Fibroblast of skin of left quadriceps (primary cell): Measurements from ENCODE around the gene CMBL.
A peak's percentile ranks its signal among the peaks of the same experiment; 100 is the strongest.
"Not testable (repeated sequence)": the region's sequence is repeated elsewhere in the genome, so short reads cannot be mapped to it uniquely, and the experiment has no call there.

Experiments
- DNase-seq, 2 experiments: peaks; one replicate each; pipeline ENCODE4 v3.0.0-alpha.2; 2013; ENCODE audit warnings: low read depth in 2 of 2

Gene CMBL

GRCh38 chr5:10285362-10285761 lies 22.3 kb downstream of the CMBL start:
- DNase-seq = peak in 1 of 2 experiments; percentile 13

GRCh38 chr5:10283927-10284635 lies 23.6 kb downstream of the CMBL start:
- DNase-seq = peak; percentile 40 to 49

GRCh38 chr5:10279925-10280720 lies 27.6 kb downstream of the CMBL start:
- DNase-seq = no peak

GRCh38 chr5:10279328-10279727 lies 28.4 kb downstream of the CMBL start:
- DNase-seq = no peak

- no peak for DNase-seq
Measured at GRCh38 chr5:10278658-10279279, 28.9 kb downstream of the CMBL start.

- DNase-seq = no peak
Measured at GRCh38 chr5:10277773-10278630, 29.7 kb downstream of the CMBL start.

- DNase-seq = no peak
Measured at GRCh38 chr5:10276691-10277090, 31.0 kb downstream of the CMBL start.

GRCh38 chr5:10275991-10276390 lies 31.7 kb downstream of the CMBL start:
- no peak for DNase-seq

- no peak for DNase-seq
Measured at GRCh38 chr5:10275460-10275859, 32.2 kb downstream of the CMBL start.

- not testable (repeated sequence) for DNase-seq
Measured at GRCh38 chr5:10272875-10273209, 34.9 kb downstream of the CMBL start.

- no peak for DNase-seq
Measured at GRCh38 chr5:10272053-10272874, 35.4 kb downstream of the CMBL start.

- no peak for DNase-seq
Measured at GRCh38 chr5:10268100-10268499, 39.6 kb downstream of the CMBL start.

- no peak for DNase-seq
Measured at GRCh38 chr5:10266839-10267238, 40.9 kb downstream of the CMBL start.

- DNase-seq = no peak
Measured at GRCh38 chr5:10266137-10266536, 41.6 kb downstream of the CMBL start.

GRCh38 chr5:10265245-10266109 lies 42.2 kb downstream of the CMBL start:
- no peak for DNase-seq

GRCh38 chr5:10264604-10265003 lies 43.1 kb downstream of the CMBL start:
- DNase-seq = peak; percentile 36 to 37

- no peak for DNase-seq
Measured at GRCh38 chr5:10262995-10263394, 44.7 kb downstream of the CMBL start.

GRCh38 chr5:10262121-10262774 lies 45.5 kb downstream of the CMBL start:
- no peak for DNase-seq

- DNase-seq = no peak
Measured at GRCh38 chr5:10261065-10261464, 46.6 kb downstream of the CMBL start.

GRCh38 chr5:10259899-10260298 lies 47.8 kb downstream of the CMBL start:
- no peak for DNase-seq
